HG02763 (cell line): ENCODE results near the gene CCNF.
A peak's percentile ranks its signal among the peaks of the same experiment; 100 is the strongest.
"Not testable (repeated sequence)": the region's sequence is repeated elsewhere in the genome, so short reads cannot be mapped to it uniquely, and the experiment has no call there.

Experiments used
- ATAC-seq: cut with Tn5 transposase; IDR thresholded peaks from one replicate; pipeline ENCODE4 v1.9.1; 2021; ENCODE audit warnings: mild to moderate bottlenecking, moderate library complexity; ENCODE audit not compliant: unreplicated experiment

CCNF gene

GRCh38 chr16:2429034-2429770 lies at the start of gene CCNF:
CCNF (plus strand) TSS chr16:2429447; CDS start chr16:2429482, 35 bp downstream.
- peak; percentile 87 for ATAC-seq

GRCh38 chr16:2383501-2383900 lies 45.7 kb upstream of the CCNF start:
- no peak for ATAC-seq

GRCh38 chr16:2384426-2384825 lies 44.8 kb upstream of the CCNF start:
- ATAC-seq = no peak

- no peak for ATAC-seq
Observed at GRCh38 chr16:2385190-2385836, 43.9 kb upstream of the CCNF start.

GRCh38 chr16:2385982-2386381 lies 43.3 kb upstream of the CCNF start:
- not testable (repeated sequence) for ATAC-seq

- no peak for ATAC-seq
Observed at GRCh38 chr16:2386990-2387389, 42.3 kb upstream of the CCNF start.

- no peak for ATAC-seq
Observed at GRCh38 chr16:2388139-2388874, 40.9 kb upstream of the CCNF start.

GRCh38 chr16:2388875-2389433 lies 40.3 kb upstream of the CCNF start:
- ATAC-seq = no peak

- ATAC-seq = no peak
Observed at GRCh38 chr16:2392025-2392424, 37.2 kb upstream of the CCNF start.

GRCh38 chr16:2398520-2398919 lies 30.7 kb upstream of the CCNF start:
- ATAC-seq = no peak

- ATAC-seq = no peak
Observed at GRCh38 chr16:2404099-2404498, 25.1 kb upstream of the CCNF start.

GRCh38 chr16:2415085-2415484 lies 14.2 kb upstream of the CCNF start:
- ATAC-seq = no peak

GRCh38 chr16:2420035-2420434 lies 9.2 kb upstream of the CCNF start:
- ATAC-seq = no peak

GRCh38 chr16:2422123-2422867 lies 7.0 kb upstream of the CCNF start:
- ATAC-seq = no peak

GRCh38 chr16:2424061-2425007 lies 4.9 kb upstream of the CCNF start:
- no peak for ATAC-seq

GRCh38 chr16:2425008-2425518 lies 4.2 kb upstream of the CCNF start:
- ATAC-seq = no peak

- ATAC-seq = no peak
Observed at GRCh38 chr16:2425825-2426430, 3.3 kb upstream of the CCNF start.

- ATAC-seq = no peak
Observed at GRCh38 chr16:2426941-2427361, 2.3 kb upstream of the CCNF start.

GRCh38 chr16:2427526-2427925 lies 1.7 kb upstream of the CCNF start:
- no peak for ATAC-seq
